CD14-positive monocyte (primary cell): ENCODE data around the gene EFEMP2. TPM values are rescaled to one million over a fixed set of nuclear protein-coding genes. Genes with fewer than 3 reads are reported as not detected.

ENCODE experiments used
- DNase-seq, 3 donors: peaks; one replicate each; pipeline ENCODE4 v3.0.0-alpha.2; 2011 to 2022
- H2AFZ ChIP-seq: 2 replicates; pipeline ENCODE4 v1.6.0; 2012; ENCODE audit warnings: mild to moderate bottlenecking, low read depth, low read length, inconsistent platforms; ENCODE audit not compliant: insufficient read depth, poor library complexity, severe bottlenecking
- H3K27ac ChIP-seq, 2 donors: 1 replicate in 1 of 2; 2 replicates in 1 of 2; pipeline ENCODE4 v1.5.1; 2012 to 2013; ENCODE audit warnings: low read length in 2 of 2, control low read depth in 1 of 2, inconsistent platforms in 1 of 2, low read depth in 1 of 2, mild to moderate bottlenecking in 1 of 2
- H3K27me3 ChIP-seq, 2 donors: one replicate each; pipeline versions ENCODE4 v1.6.0 to v1.6.1; 2011 to 2013; ENCODE audit warnings: low read length in 2 of 2; ENCODE audit not compliant: control insufficient read depth in 2 of 2, insufficient read depth in 2 of 2
- H3K36me3 ChIP-seq, 2 donors: replicated peaks in 1 of 2; 1 replicate in 1 of 2; 2 replicates in 1 of 2; pipeline versions ENCODE4 v1.5.1 to v1.6.1; 2012 to 2013; ENCODE audit warnings: low read length in 2 of 2, control low read depth in 1 of 2, inconsistent platforms in 1 of 2, mild to moderate bottlenecking in 1 of 2; ENCODE audit not compliant: insufficient read depth in 2 of 2, control insufficient read depth in 1 of 2
- H3K4me1 ChIP-seq, 2 donors: 1 replicate in 1 of 2; 2 replicates in 1 of 2; pipeline versions ENCODE4 v1.5.1 to v1.6.1; 2012 to 2013; ENCODE audit warnings: low read length in 2 of 2, control low read depth in 1 of 2, inconsistent platforms in 1 of 2, mild to moderate bottlenecking in 1 of 2, moderate library complexity in 1 of 2; ENCODE audit not compliant: insufficient read depth in 2 of 2, control insufficient read depth in 1 of 2
- H3K4me2 ChIP-seq: replicated peaks from 2 replicates; pipeline ENCODE3; 2012; ENCODE audit warnings: low read length, moderate library complexity, mild to moderate bottlenecking; ENCODE audit not compliant: poor library complexity, severe bottlenecking; ENCODE audit errors: extremely low read depth
- H3K4me3 ChIP-seq, 3 experiments: fragments of 200-600 bp in 1 of 3; sonication (generic) in 1 of 3; replicated peaks in 1 of 3; 1 replicate in 2 of 3; 2 replicates in 1 of 3; pipeline ENCODE4 v1.5.1; 2011 to 2013; ENCODE audit warnings: low read length in 3 of 3, mild to moderate bottlenecking in 3 of 3, control low read depth in 2 of 3, low read depth in 2 of 3, inconsistent platforms in 1 of 3, moderate library complexity in 1 of 3
- H3K79me2 ChIP-seq: 2 replicates; pipeline ENCODE4 v1.6.0; 2012; ENCODE audit warnings: mild to moderate bottlenecking, control low read depth, inconsistent platforms, low read length, moderate library complexity; ENCODE audit not compliant: insufficient read depth
- H3K9ac ChIP-seq: 2 replicates; pipeline ENCODE4 v1.6.0; 2017; ENCODE audit warnings: low read length, mild to moderate bottlenecking; ENCODE audit not compliant: insufficient read depth, poor library complexity, severe bottlenecking
- H3K9me3 ChIP-seq, 2 donors: replicated peaks in 1 of 2; 1 replicate in 1 of 2; 2 replicates in 1 of 2; pipeline versions ENCODE4 v1.5.1 to v1.6.1; 2012 to 2013; ENCODE audit warnings: low read length in 2 of 2, control low read depth in 1 of 2; ENCODE audit not compliant: control insufficient read depth in 1 of 2, insufficient read depth in 1 of 2
- H4K20me1 ChIP-seq: 2 replicates; pipeline ENCODE4 v1.6.0; 2012; ENCODE audit warnings: mild to moderate bottlenecking, low read length, control low read depth, moderate library complexity; ENCODE audit not compliant: insufficient read depth
- H3K27ac Mint-ChIP-seq, 7 donors: one replicate each; pipeline ENCODE4 v1.8.0; 2020; ENCODE audit warnings: mild to moderate bottlenecking in 7 of 7, mixed read lengths in 7 of 7, moderate library complexity in 6 of 7, inconsistent platforms in 2 of 7
- H3K27me3 Mint-ChIP-seq, 3 donors: one replicate each; pipeline ENCODE4 v1.8.0; 2021 to 2022; ENCODE audit warnings: low read depth in 3 of 3, mild to moderate bottlenecking in 3 of 3, mixed read lengths in 3 of 3, moderate library complexity in 3 of 3, inconsistent platforms in 1 of 3
- H3K36me3 Mint-ChIP-seq, 2 donors: one replicate each; pipeline ENCODE4 v1.8.0; 2020; ENCODE audit warnings: mixed read lengths in 2 of 2, inconsistent platforms in 1 of 2, mild to moderate bottlenecking in 1 of 2
- H3K4me1 Mint-ChIP-seq: one replicate; pipeline ENCODE4 v1.8.0; 2020; ENCODE audit warnings: mild to moderate bottlenecking, mixed read lengths
- H3K4me3 Mint-ChIP-seq, 2 donors: one replicate each; pipeline ENCODE4 v1.8.0; 2020; ENCODE audit warnings: mild to moderate bottlenecking in 2 of 2, mixed read lengths in 2 of 2, moderate library complexity in 1 of 2
- H3K9me3 Mint-ChIP-seq, 7 donors: one replicate each; pipeline ENCODE4 v1.8.0; 2020 to 2022; ENCODE audit warnings: mixed read lengths in 7 of 7, mild to moderate bottlenecking in 6 of 7, moderate library complexity in 6 of 7, inconsistent platforms in 2 of 7
- CTCF ChIP-seq: fragments of 200-600 bp; IDR thresholded peaks from one replicate; pipeline ENCODE4 v1.8.0; 2022; ENCODE audit warnings: antibody characterized with exemption, mild to moderate bottlenecking
- WGBS: methylation state at CpG from one replicate; pipeline ENCODE4 v1.1.5; 2013; ENCODE audit warnings: missing lambda C conversion rate; ENCODE audit not compliant: insufficient coverage; 5-methylcytosine and 5-hydroxymethylcytosine counted together
- intact Hi-C, 2 donors: fragments of 100-400 bp; cut with micrococcal nuclease; formaldehyde crosslinking; loops; one replicate each; pipeline versions ENCODE4 v1.15.0 to v1.15.1; 2023
- polyA plus RNA-seq, 3 donors: library from polyadenylated mRNA; depleted of rRNA in 1 of 3; unstranded in 2 of 3; stranded (reverse) in 1 of 3; fragments of 300-500 nt in 2 of 3; fragments of >200 nt in 1 of 3; fragmentation: Illumina TruSeq in 2 of 3; gene quantifications; 1 replicate in 2 of 3; 2 replicates in 1 of 3; pipeline ENCODE4 v1.2.3, GENCODE V29; 2012 to 2021

The EFEMP2 gene
- polyA plus RNA-seq, 3 donors: 0.44 to 14.7 TPM; not detected in 1

GRCh38 chr11:65857500-65857852, 15.1 kb downstream of the EFEMP2 start:
- WGBS: under 1% methylated on average over 49 of the region's 49 CpGs

More at GRCh38 chr11:65857500-65857852, 15.1 kb downstream of the EFEMP2 start:
- Histone ChIP-seq H3K27me3 (no peaks in the 10 kb centered on the region), H3K4me2 (peak overlapping the region; percentile 96), H4K20me1 (peaks cover 69% of the 10 kb centered on the region), H3K36me3 (peaks cover 42 to 51% of the 10 kb centered on the region in 2 donors), H2AFZ (peak overlapping the region; percentile 79), H3K27ac (peak overlapping the region; percentile 89 to 93), H3K79me2 (peaks cover 70% of the 10 kb centered on the region), H3K4me3 (peak overlapping the region; percentile 76 to 98 (median 91)), H3K4me1 (peaks cover 41 to 56% of the 10 kb centered on the region in 2 donors), H3K9ac (peak overlapping the region; percentile 85), H3K9me3 (no peaks in the 10 kb centered on the region)
- Mint-ChIP-seq H3K4me1 (peaks cover 56% of the 10 kb centered on the region), H3K9me3 (peaks cover 0 to 5% (median 0%) of the 10 kb centered on the region in 7 donors), H3K27ac (peak overlapping the region; percentile 62 to 97 (median 95)), H3K4me3 (peak overlapping the region; percentile 87 to 94), H3K27me3 (peaks cover 0 to 2% (median 1%) of the 10 kb centered on the region in 3 donors), H3K36me3 (peaks cover 38 to 53% of the 10 kb centered on the region in 2 donors)
- intact Hi-C loops: no loop called here
- TF ChIP-seq CTCF: no peak
- DNase-seq: no peak
